Retina (tissue), 1 donor: ENCODE measurements around the gene CFTR.
"Not testable (repeated sequence)": the region's sequence is repeated elsewhere in the genome, so short reads cannot be mapped to it uniquely, and the experiment has no call there.

Experiments used
- DNase-seq: peaks from one replicate; pipeline ENCODE4 v3.0.0-alpha.2; 2016

Gene CFTR

GRCh38 chr7:117698018-117698417 lies 218.2 kb downstream of the CFTR start:
- DNase-seq, result no peak

GRCh38 chr7:117704063-117704462 lies 224.2 kb downstream of the CFTR start:
- DNase-seq, result no peak

- no peak for DNase-seq
Measured at GRCh38 chr7:117705630-117706029, 225.8 kb downstream of the CFTR start.

GRCh38 chr7:117706210-117706609 lies 226.4 kb downstream of the CFTR start:
- no peak for DNase-seq

GRCh38 chr7:117707080-117707479 lies 227.3 kb downstream of the CFTR start:
- DNase-seq, result no peak

GRCh38 chr7:117708173-117708572 lies 228.3 kb downstream of the CFTR start:
- not testable (repeated sequence) for DNase-seq

GRCh38 chr7:117711556-117711955 lies 231.7 kb downstream of the CFTR start:
- no peak for DNase-seq

- peak; percentile 48 for DNase-seq
Measured at GRCh38 chr7:117715784-117716445, 236.1 kb downstream of the CFTR start.

- DNase-seq, result no peak
Measured at GRCh38 chr7:117716707-117717299, 237.0 kb downstream of the CFTR start.

GRCh38 chr7:117717357-117717756 lies 237.5 kb downstream of the CFTR start:
- no peak for DNase-seq
